Ovary (tissue), 3 donors: Measurements from ENCODE around the gene CEP170B.

Experiments
- CTCF ChIP-seq, 3 donors: fragments of 450-650 bp in 2 of 3; fragments of 200-600 bp in 1 of 3; IDR thresholded peaks; one replicate each; pipeline versions ENCODE4 v1.5.1 to v1.8.0; 2016 to 2022; ENCODE audit warnings: antibody characterized with exemption in 3 of 3, mild to moderate bottlenecking in 1 of 3
- EP300 ChIP-seq: sonication (generic); formaldehyde crosslinking; IDR thresholded peaks from one replicate; pipeline ENCODE4 v1.6.1; 2017; ENCODE audit warnings: antibody characterized with exemption
- POLR2A ChIP-seq: fragments of 450-650 bp; IDR thresholded peaks from one replicate; pipeline ENCODE4 v1.6.1; 2017; ENCODE audit warnings: antibody characterized with exemption, mild to moderate bottlenecking, moderate library complexity
- donor health status: DM: no; HTN: no; CAD: no.

DNA sequence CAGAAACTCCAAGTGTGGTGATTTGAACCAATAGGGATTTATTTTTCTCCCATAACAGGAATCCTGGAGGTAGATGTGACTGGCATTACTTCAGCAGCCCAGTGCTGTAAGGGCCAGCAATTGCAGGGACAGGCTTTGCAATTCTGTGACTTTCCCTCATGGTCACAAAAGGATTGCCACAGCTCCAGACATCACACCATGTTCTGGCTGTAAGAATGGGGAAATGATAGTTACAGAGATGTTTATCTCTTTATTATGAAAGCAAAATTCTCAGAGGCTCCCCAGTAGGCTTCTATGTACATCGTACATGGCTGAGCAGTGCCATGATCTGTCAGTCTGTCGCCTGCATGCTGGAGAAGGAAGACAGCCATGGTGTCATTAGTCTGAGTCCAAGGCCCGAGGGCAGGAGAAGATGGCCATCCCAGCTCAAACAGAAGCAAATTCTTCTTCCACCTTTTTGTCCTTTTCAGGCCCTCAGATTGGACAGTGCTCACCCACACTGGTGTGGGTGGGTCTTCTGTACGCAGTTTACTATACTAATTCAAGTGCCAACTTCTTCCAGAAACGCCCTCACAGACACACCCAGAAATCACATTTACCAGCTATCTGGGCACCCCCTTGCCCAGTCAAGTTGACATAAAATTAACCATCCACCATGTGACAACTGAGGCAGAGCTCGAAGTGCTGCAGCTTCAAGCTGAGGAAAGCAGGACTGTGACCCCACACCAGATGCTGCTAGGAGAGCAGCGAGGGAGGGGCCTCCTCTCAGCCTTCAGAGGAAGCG is 46.9 kb upstream of the CEP170B start:
- no peak for TF ChIP-seq CTCF (IDR thresholded peaks at IDR 0.05)
- TF ChIP-seq POLR2A, result no peak
- TF ChIP-seq EP300, result no peak
